DMS53 treated with DMSO at 0.1 percent for 48 hours (cell line): ENCODE data around the gene TRERF1.
"Not testable (repeated sequence)": the region's sequence is repeated elsewhere in the genome, so short reads cannot be mapped to it uniquely, and the experiment has no call there.

Experiments used
- DNase-seq: peaks from one replicate; lab custom pipeline; 2025; ENCODE audit not compliant: unreplicated experiment; lab: John Stamatoyannopoulos, UW

The TRERF1 gene, protein sequence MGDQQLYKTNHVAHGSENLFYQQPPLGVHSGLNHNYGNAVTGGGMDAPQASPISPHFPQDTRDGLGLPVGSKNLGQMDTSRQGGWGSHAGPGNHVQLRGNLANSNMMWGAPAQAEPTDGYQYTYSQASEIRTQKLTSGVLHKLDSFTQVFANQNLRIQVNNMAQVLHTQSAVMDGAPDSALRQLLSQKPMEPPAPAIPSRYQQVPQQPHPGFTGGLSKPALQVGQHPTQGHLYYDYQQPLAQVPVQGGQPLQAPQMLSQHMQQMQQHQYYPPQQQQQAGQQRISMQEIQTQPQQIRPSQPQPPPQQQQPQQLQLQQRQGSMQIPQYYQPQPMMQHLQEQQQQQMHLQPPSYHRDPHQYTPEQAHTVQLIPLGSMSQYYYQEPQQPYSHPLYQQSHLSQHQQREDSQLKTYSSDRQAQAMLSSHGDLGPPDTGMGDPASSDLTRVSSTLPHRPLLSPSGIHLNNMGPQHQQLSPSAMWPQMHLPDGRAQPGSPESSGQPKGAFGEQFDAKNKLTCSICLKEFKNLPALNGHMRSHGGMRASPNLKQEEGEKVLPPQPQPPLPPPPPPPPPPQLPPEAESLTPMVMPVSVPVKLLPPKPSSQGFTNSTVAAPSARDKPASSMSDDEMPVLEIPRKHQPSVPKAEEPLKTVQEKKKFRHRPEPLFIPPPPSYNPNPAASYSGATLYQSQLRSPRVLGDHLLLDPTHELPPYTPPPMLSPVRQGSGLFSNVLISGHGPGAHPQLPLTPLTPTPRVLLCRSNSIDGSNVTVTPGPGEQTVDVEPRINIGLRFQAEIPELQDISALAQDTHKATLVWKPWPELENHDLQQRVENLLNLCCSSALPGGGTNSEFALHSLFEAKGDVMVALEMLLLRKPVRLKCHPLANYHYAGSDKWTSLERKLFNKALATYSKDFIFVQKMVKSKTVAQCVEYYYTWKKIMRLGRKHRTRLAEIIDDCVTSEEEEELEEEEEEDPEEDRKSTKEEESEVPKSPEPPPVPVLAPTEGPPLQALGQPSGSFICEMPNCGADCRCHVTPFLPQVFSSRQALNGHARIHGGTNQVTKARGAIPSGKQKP (N-terminal part only)

GRCh38 chr6:42451333-42452170, at the start of gene TRERF1:
TSS of gene TRERF1 (minus strand) at chr6:42451926. CDS start at chr6:42269590, 182,336 bp downstream.
- DNase-seq, result peak; percentile 72

GRCh38 chr6:42498473-42499128, 46.9 kb upstream of the TRERF1 start:
- DNase-seq, result peak; percentile 31

- no peak for DNase-seq
Observed at GRCh38 chr6:42493914-42494539, 42.3 kb upstream of the TRERF1 start.

GRCh38 chr6:42488129-42488528, 36.4 kb upstream of the TRERF1 start:
- no peak for DNase-seq

DNA sequence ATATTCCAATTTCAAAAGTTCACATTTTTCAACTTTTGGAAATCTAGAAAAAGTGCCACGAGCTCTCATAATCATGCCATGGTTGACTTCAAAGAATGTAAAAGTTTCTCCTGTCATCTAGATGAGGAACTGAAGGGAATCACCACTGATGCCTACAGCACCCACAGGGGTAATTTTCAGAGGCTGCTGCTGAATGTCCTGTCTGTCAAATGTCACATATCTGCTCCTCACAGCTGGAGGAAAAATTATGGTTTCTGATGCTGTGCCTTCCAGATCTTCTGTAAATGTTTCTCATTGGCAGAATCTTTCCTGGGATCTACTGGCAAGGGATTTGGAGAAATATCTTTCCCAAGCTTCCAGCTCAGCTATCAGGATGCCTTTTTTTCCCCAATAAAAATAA, 32.5 kb upstream of the TRERF1 start:
- no peak for DNase-seq

- no peak for DNase-seq
Observed at GRCh38 chr6:42482174-42482573, 30.4 kb upstream of the TRERF1 start.

GRCh38 chr6:42471714-42472113, 20.0 kb upstream of the TRERF1 start:
- DNase-seq, result no peak

- no peak for DNase-seq
Observed at GRCh38 chr6:42471142-42471541, 19.4 kb upstream of the TRERF1 start.

GRCh38 chr6:42468273-42468672, 16.5 kb upstream of the TRERF1 start:
- DNase-seq, result no peak

GRCh38 chr6:42467651-42468050, 15.9 kb upstream of the TRERF1 start:
- no peak for DNase-seq

GRCh38 chr6:42466470-42466869, 14.7 kb upstream of the TRERF1 start:
- not testable (repeated sequence) for DNase-seq

DNA sequence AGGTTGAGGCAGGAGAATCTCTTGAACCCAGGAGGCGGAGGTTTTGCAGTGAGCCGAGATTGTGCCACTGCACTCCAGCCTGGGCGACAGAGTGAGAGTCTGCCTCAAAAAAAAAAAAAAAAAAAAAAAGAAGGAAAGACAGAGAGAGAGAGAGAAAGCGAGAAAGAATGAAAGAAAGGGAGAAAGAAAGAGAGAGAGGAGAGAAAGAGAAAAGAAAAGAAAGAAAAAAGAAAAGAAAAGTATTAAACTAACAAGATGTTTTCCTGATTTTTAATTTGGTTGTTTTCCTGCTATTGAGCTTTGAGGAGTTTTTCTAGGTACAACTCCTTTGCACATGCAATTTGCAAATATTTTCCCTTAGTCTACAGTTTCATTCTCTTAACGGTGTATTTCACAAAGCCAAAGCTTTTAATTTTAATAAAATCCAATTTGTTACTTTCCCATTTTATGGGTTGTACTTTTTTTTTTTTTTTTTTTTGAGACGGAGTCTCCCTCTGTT, 10.8 kb upstream of the TRERF1 start:
- DNase-seq, result no peak

GRCh38 chr6:42460883-42461282, 9.2 kb upstream of the TRERF1 start:
- no peak for DNase-seq

- DNase-seq, result no peak
Observed at GRCh38 chr6:42459888-42460287, 8.2 kb upstream of the TRERF1 start.

GRCh38 chr6:42454428-42454791, 2.7 kb upstream of the TRERF1 start:
- no peak for DNase-seq

DNA sequence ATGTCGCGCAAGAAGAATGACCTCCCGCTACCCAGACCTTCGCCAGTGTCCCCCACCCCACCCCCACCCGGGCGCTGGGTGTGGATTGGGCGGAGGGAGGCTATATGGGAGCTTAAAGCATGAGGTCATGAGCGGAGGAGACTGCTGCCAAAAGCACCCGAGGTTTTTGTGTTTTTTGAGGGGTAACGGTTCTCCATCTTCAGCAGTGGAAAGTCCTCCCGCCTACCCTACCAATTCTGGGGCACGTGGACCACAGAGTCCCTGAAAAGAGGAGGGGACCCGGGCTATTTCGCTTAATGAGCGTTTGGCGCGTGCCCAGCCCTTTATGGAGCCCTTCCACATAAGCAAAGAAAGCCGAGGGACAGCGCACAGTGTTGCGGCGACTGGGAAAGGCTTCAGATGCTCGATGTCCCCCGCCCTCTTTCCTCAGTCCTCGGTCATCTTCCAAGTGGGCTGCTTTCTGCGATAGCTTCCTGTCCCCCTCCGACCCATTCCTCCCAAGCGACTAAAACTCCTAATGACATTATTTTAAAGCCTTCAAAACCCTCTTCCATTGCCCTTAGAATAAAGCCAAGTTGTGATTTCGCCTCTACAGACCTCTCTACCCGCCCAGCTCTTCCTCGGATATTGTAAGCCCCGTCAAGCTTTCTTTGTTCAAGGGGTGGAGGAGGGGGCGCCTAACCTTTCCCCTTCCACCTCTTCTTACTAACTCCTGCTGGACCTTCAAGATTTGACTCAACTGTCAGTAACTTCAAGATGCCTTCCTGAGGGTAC, 2.1 kb upstream of the TRERF1 start:
- DNase-seq, result no peak

DNA sequence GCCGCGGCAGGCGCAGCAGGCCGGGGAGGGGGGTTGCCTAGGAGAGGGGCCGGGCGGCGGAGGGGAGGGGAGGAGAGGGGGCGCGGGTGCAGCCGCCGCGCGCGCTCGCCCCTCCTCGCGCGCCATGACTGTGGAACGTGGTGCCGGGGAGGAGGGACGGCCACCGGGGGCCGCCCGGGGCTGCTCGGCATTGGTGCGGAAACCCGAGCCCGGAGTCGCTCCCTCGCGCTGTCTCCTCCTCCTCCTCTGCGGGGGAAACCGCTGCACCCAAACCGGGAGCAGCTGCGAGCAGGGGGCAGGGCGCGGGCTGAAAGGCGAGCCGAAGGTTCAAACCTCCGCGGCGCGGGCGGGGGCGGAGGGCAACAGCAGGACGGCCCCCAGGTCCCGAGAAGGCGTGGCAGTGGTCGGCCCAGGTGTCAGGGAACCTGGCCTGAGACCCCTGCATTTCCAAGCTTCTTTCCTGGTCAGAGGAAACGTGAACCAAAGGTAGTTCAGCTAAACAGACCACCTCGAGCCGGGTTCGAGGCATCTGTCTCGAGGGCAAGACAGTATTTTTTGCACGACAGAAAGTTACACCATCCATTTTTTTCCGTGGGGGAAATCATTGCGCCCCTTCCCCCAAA, 1.4 kb upstream of the TRERF1 start:
- DNase-seq, result peak; percentile 83
